Astrocyte (in vitro differentiated cells and primary cell): ENCODE data around the gene EFNB2.

Source experiments
- EZH2 ChIP-seq: IDR thresholded peaks from 2 replicates; pipeline ENCODE4 v1.6.1; 2012; ENCODE audit warnings: mild to moderate bottlenecking, low read length, inconsistent platforms; ENCODE audit not compliant: insufficient read depth
- TF ChIP-seq, protein P1 (sequence below): IDR thresholded peaks from 2 replicates; pipeline ENCODE4 v1.5.1; 2011; ENCODE audit warnings: low read depth, mild to moderate bottlenecking, inconsistent platforms, low read length, moderate library complexity; ENCODE audit not compliant: insufficient read depth

- no peak for TF ChIP-seq EZH2
- TF ChIP-seq, protein P1, sequence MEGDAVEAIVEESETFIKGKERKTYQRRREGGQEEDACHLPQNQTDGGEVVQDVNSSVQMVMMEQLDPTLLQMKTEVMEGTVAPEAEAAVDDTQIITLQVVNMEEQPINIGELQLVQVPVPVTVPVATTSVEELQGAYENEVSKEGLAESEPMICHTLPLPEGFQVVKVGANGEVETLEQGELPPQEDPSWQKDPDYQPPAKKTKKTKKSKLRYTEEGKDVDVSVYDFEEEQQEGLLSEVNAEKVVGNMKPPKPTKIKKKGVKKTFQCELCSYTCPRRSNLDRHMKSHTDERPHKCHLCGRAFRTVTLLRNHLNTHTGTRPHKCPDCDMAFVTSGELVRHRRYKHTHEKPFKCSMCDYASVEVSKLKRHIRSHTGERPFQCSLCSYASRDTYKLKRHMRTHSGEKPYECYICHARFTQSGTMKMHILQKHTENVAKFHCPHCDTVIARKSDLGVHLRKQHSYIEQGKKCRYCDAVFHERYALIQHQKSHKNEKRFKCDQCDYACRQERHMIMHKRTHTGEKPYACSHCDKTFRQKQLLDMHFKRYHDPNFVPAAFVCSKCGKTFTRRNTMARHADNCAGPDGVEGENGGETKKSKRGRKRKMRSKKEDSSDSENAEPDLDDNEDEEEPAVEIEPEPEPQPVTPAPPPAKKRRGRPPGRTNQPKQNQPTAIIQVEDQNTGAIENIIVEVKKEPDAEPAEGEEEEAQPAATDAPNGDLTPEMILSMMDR = no peak
These were observed 30.2 kb downstream of the EFNB2 start for GRCh38 chr13:106505295-106505694.
